HCT116 (cell line): ENCODE data around the gene CTNND2. TPM values are rescaled to one million over a fixed set of nuclear protein-coding genes. Genes with fewer than 3 reads are reported as not detected.

Source experiments
- ATAC-seq: fragments of 200-7000 bp; cut with Tn5 transposase; 2 replicates; pipeline ENCODE4 v1.9.1; 2020; ENCODE audit warnings: mild to moderate bottlenecking, moderate library complexity
- BruUV-seq: library from RNA; stranded (reverse); fragments of 400-500 nt; replicated peaks from 2 replicates; lab custom pipeline; 2021; lab: Mats Ljungman, UMichigan
- CTCF ChIA-PET: fragments of 300-600 bp; sonication (Branson Sonifier 250); formaldehyde crosslinking; loops from one replicate; lab custom pipeline; 2021; ENCODE audit warnings: antibody characterized with exemption; lab: Charles Lee
- POLR2A ChIA-PET: fragments of 300-600, 350-600 bp; sonication (Branson Sonifier 250); formaldehyde crosslinking; loops from one replicate; lab custom pipeline; 2021; ENCODE audit warnings: antibody characterized with exemption; lab: Charles Lee
- RAD21 ChIA-PET, 2 experiments: fragments of 300-600 bp; sonication (Branson Sonifier 250); formaldehyde crosslinking; loops; one replicate each; lab custom pipeline; 2023; ENCODE audit warnings: low total read pairs in 2 of 2; ENCODE audit not compliant: uncharacterized antibody in 2 of 2, unreplicated experiment in 2 of 2, low non-redundant PET in 1 of 2; lab: Charles Lee
- DNase-seq: peaks from one replicate; pipeline ENCODE4 v3.0.0-alpha.2; 2010; ENCODE audit warnings: low read depth, low spot score
- H2AFZ ChIP-seq: fragments of 200-600 bp; shearing (Covaris generic), sonication (generic); 2 replicates; pipeline ENCODE4 v1.6.1; 2017; ENCODE audit warnings: low read depth, mixed run types, mixed read lengths, antibody characterized with exemption, low read length; ENCODE audit not compliant: poor library complexity, severe bottlenecking
- H3K27ac ChIP-seq: 2 replicates; pipeline ENCODE4 v1.5.1; 2012; ENCODE audit warnings: low read depth, low read length
- H3K27me3 ChIP-seq: fragments of 200-600 bp; sonication (generic); 2 replicates; pipeline ENCODE4 v1.6.1; 2016; ENCODE audit warnings: mixed run types, low read length, mixed read lengths; ENCODE audit not compliant: insufficient read depth
- H3K36me3 ChIP-seq, 2 experiments: fragments of 200-500 bp in 1 of 2; fragments of 200-600 bp in 1 of 2; sonication (Bioruptor generic) in 1 of 2; sonication (generic) in 1 of 2; 2 replicates each; pipeline versions ENCODE4 v1.5.1 to v1.6.1; 2014 to 2016; ENCODE audit warnings: low read length in 2 of 2, inconsistent platforms in 1 of 2, mixed read lengths in 1 of 2, mixed run types in 1 of 2; ENCODE audit not compliant: insufficient read depth in 2 of 2, control insufficient read depth in 1 of 2
- H3K4me1 ChIP-seq, 2 experiments: fragments of 200-600 bp in 1 of 2; sonication (generic) in 1 of 2; 2 replicates each; pipeline versions ENCODE4 v1.5.1 to v1.6.1; 2012 to 2017; ENCODE audit warnings: low read length in 2 of 2, inconsistent platforms in 1 of 2, mild to moderate bottlenecking in 1 of 2, mixed read lengths in 1 of 2, mixed run types in 1 of 2, moderate library complexity in 1 of 2; ENCODE audit not compliant: insufficient read depth in 2 of 2, control insufficient read depth in 1 of 2
- H3K4me2 ChIP-seq: fragments of 200-600 bp; sonication (generic); 2 replicates; pipeline ENCODE4 v1.6.1; 2017; ENCODE audit warnings: mixed run types, low read length, mixed read lengths
- H3K4me3 ChIP-seq, 2 experiments: fragments of 200-600 bp in 1 of 2; sonication (generic) in 1 of 2; replicated peaks in 1 of 2; 2 replicates each; pipeline ENCODE4 v1.5.1; 2011 to 2016; ENCODE audit warnings: low read length in 2 of 2, control low read depth in 1 of 2, low read depth in 1 of 2, mild to moderate bottlenecking in 1 of 2, mixed read lengths in 1 of 2, mixed run types in 1 of 2
- H3K79me2 ChIP-seq: fragments of 200-600 bp; sonication (generic); 2 replicates; pipeline ENCODE4 v1.6.1; 2017; ENCODE audit warnings: mild to moderate bottlenecking, mixed run types, low read length, moderate library complexity, mixed read lengths; ENCODE audit not compliant: insufficient read depth
- H3K9ac ChIP-seq: fragments of 200-600 bp; sonication (generic); 2 replicates; pipeline ENCODE4 v1.6.1; 2016; ENCODE audit warnings: low read length, mixed read lengths
- H3K9me2 ChIP-seq: fragments of 200-600 bp; sonication (generic), shearing (Covaris generic); 2 replicates; pipeline ENCODE4 v1.6.1; 2017; ENCODE audit warnings: mixed run types, mild to moderate bottlenecking, moderate library complexity; ENCODE audit not compliant: insufficient read depth
- H3K9me3 ChIP-seq, 2 experiments: fragments of 200-500 bp in 1 of 2; fragments of 200-600 bp in 1 of 2; sonication (Bioruptor generic) in 1 of 2; sonication (generic) in 1 of 2; 2 replicates each; pipeline ENCODE4 v1.6.1; 2014 to 2017; ENCODE audit warnings: low read length in 2 of 2, mixed read lengths in 2 of 2, inconsistent platforms in 1 of 2, low read depth in 1 of 2, mild to moderate bottlenecking in 1 of 2, mixed run types in 1 of 2, moderate library complexity in 1 of 2; ENCODE audit not compliant: control insufficient read depth in 1 of 2, insufficient read depth in 1 of 2
- H4K20me1 ChIP-seq: fragments of 200-600 bp; sonication (generic), shearing (Covaris generic); 2 replicates; pipeline ENCODE4 v1.6.1; 2017; ENCODE audit warnings: mixed run types, mild to moderate bottlenecking, moderate library complexity; ENCODE audit not compliant: insufficient read depth
- ATF3 ChIP-seq: IDR thresholded peaks from 2 replicates; pipeline ENCODE4 v1.6.1; 2012
- CBX3 ChIP-seq: IDR thresholded peaks from 2 replicates; pipeline ENCODE4 v1.6.1; 2012; ENCODE audit warnings: low read depth
- ELF1 ChIP-seq: IDR thresholded peaks from 2 replicates; pipeline ENCODE4 v1.6.1; 2012; ENCODE audit warnings: low read depth, borderline replicate concordance
- EZH2phosphoT487 ChIP-seq: fragments of 200-600 bp; IDR thresholded peaks from 2 replicates; pipeline ENCODE4 v1.6.1; 2018; ENCODE audit warnings: antibody characterized with exemption, borderline replicate concordance
- POLR2A ChIP-seq: IDR thresholded peaks from 2 replicates; pipeline ENCODE4 v1.7.0; 2011; ENCODE audit warnings: borderline replicate concordance; ENCODE audit not compliant: insufficient read depth, insufficient read length; ENCODE audit errors: extremely low read depth
- RAD21 ChIP-seq: IDR thresholded peaks from 2 replicates; pipeline ENCODE4 v1.6.1; 2012; ENCODE audit warnings: low read depth, mild to moderate bottlenecking
- SIN3A ChIP-seq: IDR thresholded peaks from 2 replicates; pipeline ENCODE4 v1.6.1; 2012; ENCODE audit warnings: low read depth
- TCF7L2 ChIP-seq: IDR thresholded peaks from 2 replicates; pipeline ENCODE4 v1.7.0; 2011; ENCODE audit warnings: borderline replicate concordance, inconsistent platforms; ENCODE audit not compliant: insufficient read depth, insufficient read length; ENCODE audit errors: extremely low read depth
- ZBTB33 ChIP-seq: IDR thresholded peaks from 2 replicates; pipeline ENCODE4 v1.6.1; 2011; ENCODE audit warnings: mild to moderate bottlenecking, low read length, moderate library complexity; ENCODE audit not compliant: insufficient replicate concordance; ENCODE audit errors: extremely low read depth
- ZFX ChIP-seq: fragments of 450-650 bp; IDR thresholded peaks from 2 replicates; pipeline ENCODE4 v1.6.1; 2017
- ZNF274 ChIP-seq: fragments of 200-500 bp; sonication (Bioruptor generic); IDR thresholded peaks from 2 replicates; pipeline ENCODE4 v1.6.1; 2014; ENCODE audit warnings: mild to moderate bottlenecking, low read depth, low read length, inconsistent platforms
- intact Hi-C: fragments of 100-400 bp; cut with micrococcal nuclease; formaldehyde crosslinking; loops from 2 replicates; pipeline ENCODE4 v1.10.0; 2022
- total RNA-seq: library from RNA; stranded (reverse); gene quantifications from one replicate; pipeline ENCODE4 v1.2.1, GENCODE V29; 2021; ENCODE audit not compliant: unreplicated experiment
- TF ChIP-seq, protein P1 (sequence below): IDR thresholded peaks from 2 replicates; pipeline ENCODE4 v1.6.1; 2012

Gene CTNND2
- total RNA-seq, 1 experiment from 2014 or later = not detected

GRCh38 chr5:10984021-10984715, 920.1 kb downstream of the CTNND2 start:
- peaks cover 42% of the 10 kb centered on the region; the same call in 1 of the 2 replicates for H3K27me3 ChIP-seq
- no peak overlapping the region for H3K27ac ChIP-seq
- no peaks in the 10 kb centered on the region for H3K79me2 ChIP-seq
- no peaks in the 10 kb centered on the region for H3K36me3 ChIP-seq
- no peaks in the 10 kb centered on the region for H4K20me1 ChIP-seq
- intact Hi-C loops = no loop called here
- ChIA-PET POLR2A (no interaction called here), CTCF (no interaction called here), RAD21 (no interaction called here)
- TF ChIP-seq EZH2phosphoT487 (no peak), RAD21 (no peak), POLR2A (no peak), ATF3 (no peak), TCF7L2 (no peak), ELF1 (no peak), ZBTB33 (no peak), ZFX (no peak), ZNF274 (no peak), SIN3A (no peak), CBX3 (no peak)
- TF ChIP-seq, protein P1, sequence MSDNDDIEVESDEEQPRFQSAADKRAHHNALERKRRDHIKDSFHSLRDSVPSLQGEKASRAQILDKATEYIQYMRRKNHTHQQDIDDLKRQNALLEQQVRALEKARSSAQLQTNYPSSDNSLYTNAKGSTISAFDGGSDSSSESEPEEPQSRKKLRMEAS = no peak
- H3K4me3 ChIP-seq = no peak overlapping the region
- no peak for ATAC-seq
- BruUV-seq = no TSS peak
- no peak overlapping the region for H3K9ac ChIP-seq
- no peaks in the 10 kb centered on the region for H3K4me1 ChIP-seq
- no peaks in the 10 kb centered on the region for H3K9me2 ChIP-seq
- DNase-seq = no peak
- no peak overlapping the region for H2AFZ ChIP-seq
- no peaks in the 10 kb centered on the region for H3K9me3 ChIP-seq
- no peak overlapping the region for H3K4me2 ChIP-seq
